Eye (tissue), 1 donor: ENCODE results near the gene MEP1A.
"Not testable (repeated sequence)": the region's sequence is repeated elsewhere in the genome, so short reads cannot be mapped to it uniquely, and the experiment has no call there.

Experiments used
- DNase-seq: peaks from one replicate; pipeline ENCODE4 v3.0.0-alpha.2; 2015

Gene MEP1A

DNA sequence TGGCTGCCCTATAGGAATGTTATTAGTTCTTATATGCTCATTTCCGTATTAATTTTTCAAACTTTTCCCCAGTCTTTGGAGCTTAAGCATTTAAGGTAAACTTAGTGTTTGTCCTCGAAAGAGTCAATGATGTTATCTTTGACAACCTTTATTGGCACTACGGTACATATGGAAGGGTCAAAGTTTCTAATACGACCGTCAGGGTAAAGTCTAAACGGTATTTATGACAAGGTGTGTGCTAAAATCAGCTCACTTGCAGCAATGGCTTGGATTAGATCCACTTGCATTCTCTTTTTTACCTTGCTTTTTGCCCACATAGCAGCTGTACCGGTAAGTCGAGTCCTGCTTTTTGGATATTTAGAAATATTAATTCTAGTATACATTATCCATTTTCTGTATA lies at the start of gene MEP1A:
TSS of gene MEP1A (plus strand) at position 252 of the 400 bp plus-strand sequence. CDS start at position 262, 10 bp downstream.
- DNase-seq: no peak

DNA sequence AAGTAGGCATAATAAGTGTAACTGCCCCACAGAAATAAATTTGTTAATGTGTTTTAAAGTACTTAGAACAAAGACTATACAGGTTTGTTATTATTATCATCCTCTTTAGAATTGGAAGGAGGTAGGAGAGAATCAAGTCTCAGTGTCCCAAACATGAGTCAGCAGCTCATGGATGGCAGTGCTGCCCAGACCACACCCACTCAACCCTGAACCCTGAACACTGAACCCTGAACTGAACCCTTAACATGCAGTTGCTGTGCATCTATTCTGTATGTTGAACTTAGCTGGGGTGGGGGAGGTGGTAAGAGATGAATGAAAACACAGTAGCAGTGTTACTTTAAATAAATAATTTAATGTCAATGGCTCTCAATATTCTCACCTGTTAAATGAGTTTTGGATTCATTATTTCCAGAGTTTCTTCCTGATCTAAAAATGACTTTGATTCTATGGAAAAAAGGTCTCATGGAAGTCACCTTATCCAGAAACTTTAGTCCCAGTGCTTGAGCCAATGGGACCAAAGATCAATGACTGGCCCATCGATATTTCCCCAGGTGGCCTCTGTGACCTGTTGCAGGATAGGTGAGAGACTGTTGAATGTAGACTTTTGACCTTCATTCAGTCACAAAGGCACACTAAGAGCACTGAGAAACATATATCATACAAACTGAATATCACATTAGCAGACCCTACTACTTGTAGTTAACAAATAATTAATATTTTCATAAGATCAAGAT lies 49.6 kb upstream of the MEP1A start:
- DNase-seq: no peak

DNA sequence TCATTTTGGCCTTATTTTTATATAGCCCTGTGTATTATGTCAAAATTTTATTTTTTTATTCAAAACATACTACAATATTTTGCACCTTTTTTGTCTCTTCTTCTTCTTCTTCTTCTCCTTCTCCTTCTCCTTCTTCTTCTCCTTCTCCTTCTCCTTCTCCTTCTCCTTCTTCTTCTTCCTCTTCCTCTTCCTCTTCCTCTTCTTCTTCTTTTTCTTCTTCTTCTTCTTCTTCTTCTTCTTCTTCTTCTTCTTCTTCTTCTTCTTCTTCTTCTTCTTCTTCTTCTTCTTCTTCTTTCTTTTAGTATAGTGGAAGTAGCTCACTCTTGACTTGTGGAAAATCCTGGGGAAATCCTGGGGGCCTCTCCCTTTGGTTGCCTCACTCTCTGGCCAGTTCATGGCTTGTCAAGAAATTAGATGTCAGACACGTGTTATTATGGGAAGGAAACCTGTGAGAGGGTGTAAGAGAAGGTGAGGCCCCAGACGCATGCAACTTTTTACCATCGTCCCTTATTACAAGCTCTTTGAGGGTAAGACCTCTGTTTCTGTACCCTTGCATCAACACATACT lies 48.9 kb upstream of the MEP1A start:
- DNase-seq: not testable (repeated sequence)

GRCh38 chr6:46745973-46746372 lies 47.2 kb upstream of the MEP1A start:
- DNase-seq: no peak

GRCh38 chr6:46746696-46747095 lies 46.5 kb upstream of the MEP1A start, which contains the start of gene ANKRD66:
Gene ANKRD66, plus strand, starts transcription at chr6:46746933. Its CDS starts 5,016 bp downstream, at chr6:46751949.
- DNase-seq: no peak

DNA sequence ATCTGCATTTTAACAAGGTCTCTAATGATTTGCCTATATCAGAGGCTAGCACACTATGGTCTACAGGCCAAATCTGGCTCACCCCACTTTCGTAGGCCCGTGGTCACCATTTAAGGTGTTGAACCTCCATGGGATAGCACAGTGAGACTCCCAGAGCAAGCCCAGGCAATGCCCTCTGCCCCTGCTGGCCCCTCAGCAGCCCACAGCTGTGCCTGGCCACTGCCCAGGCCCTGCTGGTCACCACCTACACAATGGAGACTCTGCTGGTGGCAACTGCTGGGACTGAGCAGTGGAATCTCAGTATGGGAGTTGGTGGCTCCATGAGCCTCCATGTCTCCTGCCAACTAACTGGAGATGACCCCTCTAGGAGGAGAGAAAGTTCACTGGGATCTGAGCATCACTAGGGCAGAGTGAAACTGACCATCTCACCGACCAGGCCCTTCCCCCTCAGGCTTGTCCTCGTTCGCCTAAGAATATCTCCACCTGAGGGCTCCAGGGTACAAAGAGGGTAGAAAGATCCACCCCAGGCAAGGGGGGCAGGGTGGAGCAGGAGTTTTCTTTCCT lies 44.2 kb upstream of the MEP1A start:
- no peak for DNase-seq

- no peak for DNase-seq
Measured at GRCh38 chr6:46749731-46750130, 43.5 kb upstream of the MEP1A start.

- no peak for DNase-seq
Measured at GRCh38 chr6:46751658-46752057, 41.5 kb upstream of the MEP1A start.

DNA sequence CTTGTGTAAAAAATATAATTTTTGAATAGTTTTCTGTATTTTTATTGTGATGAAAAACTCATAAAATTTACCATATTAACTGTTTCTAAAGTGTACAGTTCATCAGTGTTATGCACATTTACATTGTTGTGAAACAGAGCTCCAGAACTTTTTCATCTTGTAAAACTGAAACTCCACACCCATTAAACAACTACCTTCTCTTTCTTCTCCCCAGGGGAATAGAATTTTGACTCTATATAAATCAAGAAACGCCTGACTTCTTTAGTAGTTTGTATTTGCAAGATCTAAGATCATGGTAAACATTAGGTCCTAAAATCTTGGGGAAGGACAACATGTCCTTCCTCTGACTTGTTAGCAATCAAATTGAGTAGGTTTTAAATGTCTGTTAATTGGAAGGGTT lies 37.3 kb upstream of the MEP1A start:
- no peak for DNase-seq

- peak; percentile 43 for DNase-seq
Measured at GRCh38 chr6:46756469-46757213, 36.5 kb upstream of the MEP1A start.

DNA sequence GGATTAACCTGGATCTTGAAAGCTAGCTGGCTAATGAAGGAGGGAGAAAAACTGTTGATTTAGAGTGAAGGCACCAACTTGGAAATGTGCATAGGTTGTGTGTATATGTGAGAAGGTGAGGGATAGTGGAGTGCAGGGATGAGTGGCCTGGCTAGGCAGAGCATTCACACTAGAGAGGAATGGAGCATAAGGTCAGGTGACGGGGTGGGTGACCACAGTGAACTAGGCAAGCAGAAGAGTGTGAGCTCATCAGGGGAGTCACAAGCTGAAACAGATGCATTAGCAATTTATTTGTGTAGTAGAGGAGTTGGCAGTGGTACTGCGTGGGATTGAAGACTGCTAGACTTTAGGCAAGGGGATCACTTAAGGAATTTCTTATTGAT lies 36.0 kb upstream of the MEP1A start:
- no peak for DNase-seq

GRCh38 chr6:46758960-46759753 lies 34.0 kb upstream of the MEP1A start:
- no peak for DNase-seq

- no peak for DNase-seq
Measured at GRCh38 chr6:46760925-46761324, 32.3 kb upstream of the MEP1A start.

DNA sequence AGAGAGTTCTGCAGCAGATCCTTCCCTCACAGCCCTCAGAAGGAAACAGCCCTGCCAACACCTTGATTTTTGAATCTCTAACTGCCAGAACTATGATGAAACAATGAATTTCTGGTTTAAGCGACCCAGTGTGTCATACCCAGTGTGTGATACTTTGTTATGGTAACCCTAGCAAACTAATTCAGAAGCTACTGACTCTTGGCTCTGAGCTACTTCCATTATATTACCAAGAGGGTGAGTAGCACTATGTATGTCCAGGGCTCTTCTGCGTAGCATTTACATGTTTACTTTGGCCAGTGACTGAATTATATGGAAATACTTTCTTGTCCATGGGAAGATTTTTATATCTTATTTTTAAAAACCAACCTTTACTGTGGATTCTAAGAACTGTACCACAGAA lies 29.7 kb upstream of the MEP1A start:
- DNase-seq: no peak

GRCh38 chr6:46764280-46764679 lies 28.9 kb upstream of the MEP1A start:
- DNase-seq: not testable (repeated sequence)

DNA sequence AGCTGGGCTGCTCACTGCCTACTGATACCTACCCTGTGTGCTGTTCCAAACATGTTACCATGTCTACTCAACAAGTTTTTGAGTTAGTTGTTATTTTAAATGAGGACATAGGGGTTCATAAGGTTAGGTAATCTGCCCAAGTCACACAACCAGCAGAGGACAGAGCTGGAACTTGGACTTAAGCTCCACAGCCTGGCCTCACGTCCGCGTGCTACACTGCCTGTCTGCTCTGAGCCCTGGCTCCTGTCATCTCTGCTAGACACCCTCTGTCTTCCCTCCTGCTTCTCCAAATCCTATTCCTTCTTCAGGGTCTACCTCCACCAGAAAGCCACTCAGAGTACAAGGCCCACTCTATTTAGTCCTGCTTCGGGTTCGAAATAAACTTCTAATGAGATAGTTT lies 28.2 kb upstream of the MEP1A start:
- no peak for DNase-seq

- no peak for DNase-seq
Measured at GRCh38 chr6:46772016-46772415, 21.2 kb upstream of the MEP1A start.

- no peak for DNase-seq
Measured at GRCh38 chr6:46772762-46773161, 20.4 kb upstream of the MEP1A start.

GRCh38 chr6:46773201-46773855 lies 19.9 kb upstream of the MEP1A start:
- DNase-seq: no peak

- not testable (repeated sequence) for DNase-seq
Measured at GRCh38 chr6:46774736-46775135, 18.5 kb upstream of the MEP1A start.

GRCh38 chr6:46776070-46776712 lies 17.0 kb upstream of the MEP1A start:
- no peak for DNase-seq
